K562 (cell line): ENCODE measurements around the gene MBD5. TPM values are rescaled to one million over a fixed set of nuclear protein-coding genes. Genes with fewer than 3 reads are reported as not detected.

Experiments used
- FOXA3 ChIP-seq, 2 experiments: fragments of 450-650 bp in 1 of 2; sonication (generic) in 1 of 2; formaldehyde crosslinking; IDR thresholded peaks in 1 of 2; conservative IDR thresholded peaks in 1 of 2; 2 replicates each; pipeline versions ENCODE4 v1.4.0 to v1.8.0; 2020 to 2022; ENCODE audit warnings: mild to moderate bottlenecking in 2 of 2, missing genetic modification reagents in 1 of 2
- HNRNPK ChIP-seq: fragments of 200-400 bp; formaldehyde crosslinking; IDR thresholded peaks from one replicate; pipeline ENCODE4 v1.6.1; 2018; ENCODE audit warnings: mild to moderate bottlenecking, low read depth, low read length; ENCODE audit not compliant: poor library complexity, severe bottlenecking
- KLF16 ChIP-seq: IDR thresholded peaks from 2 replicates; pipeline ENCODE4 v1.6.1; 2016; ENCODE audit warnings: antibody characterized with exemption
- LCOR ChIP-seq: sonication (generic); formaldehyde crosslinking; IDR thresholded peaks from 2 replicates; pipeline ENCODE4 v1.8.0; 2022; ENCODE audit warnings: mild to moderate bottlenecking, missing genetic modification reagents
- MEF2D ChIP-seq: conservative IDR thresholded peaks from 2 replicates; pipeline ENCODE4 v1.6.1; 2016; ENCODE audit warnings: low read depth, missing genetic modification characterization, missing compliant biosample characterization
- OTX1 ChIP-seq: fragments of 450-650 bp; formaldehyde crosslinking; IDR thresholded peaks from 2 replicates; pipeline ENCODE4 v1.4.0; 2022; ENCODE audit warnings: mild to moderate bottlenecking
- TOE1 ChIP-seq, 2 experiments: fragments of 450-650 bp in 1 of 2; sonication (generic) in 1 of 2; formaldehyde crosslinking in 1 of 2; IDR thresholded peaks; 2 replicates each; pipeline versions ENCODE4 v1.7.1 to v1.8.0; 2016 to 2022; ENCODE audit warnings: borderline replicate concordance in 2 of 2, mild to moderate bottlenecking in 2 of 2, antibody characterized with exemption in 1 of 2, inconsistent platforms in 1 of 2, low read depth in 1 of 2, missing genetic modification reagents in 1 of 2, moderate library complexity in 1 of 2
- polyA plus RNA-seq, 8 experiments: library from polyadenylated mRNA; depleted of rRNA in 4 of 8; stranded (reverse) in 5 of 8; unstranded in 3 of 8; fragments of >200 nt; fragmentation: Nextera tagmentation in 2 of 8; fragmentation: Illumina TruSeq in 1 of 8; extraction: Ambion mirVana in 2 of 8; extraction: Trizol in 1 of 8; gene quantifications; 2 replicates each; pipeline versions ENCODE4 v1.2.1 to v1.2.3, GENCODE V29; 2011 to 2014; ENCODE audit warnings: inconsistent platforms in 1 of 8, missing spikeins in 1 of 8
- total RNA-seq, 7 experiments: library from RNA; depleted of rRNA in 6 of 7; stranded (reverse); fragments of >200 nt in 6 of 7; fragmentation: Illumina TruSeq in 2 of 7; extraction: Trizol in 2 of 7; gene quantifications; 2 replicates each; pipeline versions ENCODE4 v1.2.1 to v1.2.3, GENCODE V29; 2011 to 2021; ENCODE audit warnings: low replicate concordance in 1 of 7
- TF ChIP-seq, protein P1 (sequence below): fragments of 450-650 bp; IDR thresholded peaks from 2 replicates; pipeline ENCODE4 v1.6.1; 2016; ENCODE audit warnings: low read depth, mild to moderate bottlenecking, moderate library complexity
- TF ChIP-seq, protein P2 (sequence below): IDR thresholded peaks from 3 replicates; pipeline ENCODE4 v1.6.1; 2011; ENCODE audit warnings: borderline replicate concordance, mild to moderate bottlenecking, moderate library complexity; ENCODE audit not compliant: insufficient read length; ENCODE audit errors: extremely low read depth
- TF ChIP-seq, protein P3 (sequence below): fragments of 250-450 bp; sonication (Bioruptor Pico); IDR thresholded peaks from 2 replicates; pipeline ENCODE4 v1.9.0; 2021; ENCODE audit warnings: mild to moderate bottlenecking
- TF ChIP-seq, protein P4 (sequence below): IDR thresholded peaks from 2 replicates; pipeline ENCODE4 v1.6.1; 2014; ENCODE audit warnings: antibody characterized with exemption
- TF ChIP-seq, protein P5 (sequence below): sonication (generic); formaldehyde crosslinking; IDR thresholded peaks from 2 replicates; pipeline ENCODE4 v1.8.0; 2022; ENCODE audit warnings: mild to moderate bottlenecking, missing genetic modification reagents, borderline replicate concordance

Gene MBD5
- total and polyA plus RNA-seq, 9 of the 15 experiments (the other 6 are each of a cell fraction or from before 2014, with no cell fraction given): 3.4 to 14.5 (median 9.0) TPM

DNA sequence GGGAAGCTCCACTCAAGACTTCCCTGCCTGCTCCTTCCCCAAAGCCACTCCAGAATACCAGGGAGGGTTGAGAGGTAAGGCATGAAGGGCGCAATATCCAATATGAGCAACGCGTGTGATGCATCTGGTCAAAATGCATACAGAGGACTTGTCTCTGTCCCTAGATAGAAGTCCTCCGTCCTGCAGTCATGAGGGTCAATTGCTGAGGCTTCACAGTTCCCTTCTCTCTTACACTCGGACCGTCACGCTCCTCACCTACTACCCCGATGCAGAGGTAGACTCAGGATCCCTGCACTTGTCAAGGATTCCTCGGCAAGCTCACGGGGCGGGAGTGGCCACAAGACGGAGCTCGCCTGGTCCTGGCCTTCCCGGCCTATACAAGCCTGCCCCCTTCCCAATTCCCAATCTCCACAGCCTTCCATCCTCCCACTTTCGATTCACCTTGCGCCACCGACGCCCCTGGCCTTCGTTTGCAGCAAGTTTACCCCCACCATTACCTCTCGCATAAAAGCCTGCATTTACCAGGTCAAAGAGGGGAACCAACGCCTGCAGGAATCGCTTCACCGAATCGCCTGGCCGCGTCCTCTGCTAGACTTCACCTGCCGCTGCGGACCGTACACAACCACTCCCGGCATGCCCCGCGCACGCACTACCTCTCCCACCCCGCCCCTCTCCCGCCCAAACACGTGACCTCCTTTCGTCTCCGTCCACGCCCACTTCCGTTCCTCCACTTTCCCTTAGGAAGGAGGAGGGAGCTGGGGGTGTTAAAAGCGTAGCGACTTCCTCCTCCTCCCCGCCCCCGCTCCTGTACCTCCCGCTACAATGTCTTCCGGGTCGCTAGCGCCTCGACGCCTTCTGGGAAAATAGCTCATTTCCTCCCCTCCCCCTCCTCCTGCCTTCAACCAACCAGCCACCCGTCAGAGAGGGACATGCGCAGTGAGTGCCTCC lies 506 bp upstream of the MBD5 start, which contains the start of gene ORC4 (continued):
- TF ChIP-seq LCOR (CRISPR knock-in tag) (peak; percentile 34; the same call in 1 of the 2 replicates), FOXA3 (CRISPR knock-in tag; conservative IDR thresholded peaks at IDR 0.05 in 1 of 2, IDR thresholded peaks at IDR 0.05 in 1 of 2) (0 out of 4 replicates have a peak, but pooled peaks of 1 of the 2 experiments have one; percentile 24), MEF2D (tag) (no peak), TOE1 (IDR thresholded peaks at IDR 0.05; ENCODE audit: borderline replicate concordance) (peak; percentile 99), TOE1 (CRISPR knock-in tag; IDR thresholded peaks at IDR 0.05; ENCODE audit: borderline replicate concordance, low read depth) (no peak), KLF16 (no peak), HNRNPK (no peak), OTX1 (CRISPR knock-in tag) (peak; percentile 75; the same call in 1 of the 2 replicates)
- TF ChIP-seq, protein P1, sequence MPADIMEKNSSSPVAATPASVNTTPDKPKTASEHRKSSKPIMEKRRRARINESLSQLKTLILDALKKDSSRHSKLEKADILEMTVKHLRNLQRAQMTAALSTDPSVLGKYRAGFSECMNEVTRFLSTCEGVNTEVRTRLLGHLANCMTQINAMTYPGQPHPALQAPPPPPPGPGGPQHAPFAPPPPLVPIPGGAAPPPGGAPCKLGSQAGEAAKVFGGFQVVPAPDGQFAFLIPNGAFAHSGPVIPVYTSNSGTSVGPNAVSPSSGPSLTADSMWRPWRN: 0 out of 2 replicates have a peak, but pooled peaks have one; percentile 20
- TF ChIP-seq, protein P2, sequence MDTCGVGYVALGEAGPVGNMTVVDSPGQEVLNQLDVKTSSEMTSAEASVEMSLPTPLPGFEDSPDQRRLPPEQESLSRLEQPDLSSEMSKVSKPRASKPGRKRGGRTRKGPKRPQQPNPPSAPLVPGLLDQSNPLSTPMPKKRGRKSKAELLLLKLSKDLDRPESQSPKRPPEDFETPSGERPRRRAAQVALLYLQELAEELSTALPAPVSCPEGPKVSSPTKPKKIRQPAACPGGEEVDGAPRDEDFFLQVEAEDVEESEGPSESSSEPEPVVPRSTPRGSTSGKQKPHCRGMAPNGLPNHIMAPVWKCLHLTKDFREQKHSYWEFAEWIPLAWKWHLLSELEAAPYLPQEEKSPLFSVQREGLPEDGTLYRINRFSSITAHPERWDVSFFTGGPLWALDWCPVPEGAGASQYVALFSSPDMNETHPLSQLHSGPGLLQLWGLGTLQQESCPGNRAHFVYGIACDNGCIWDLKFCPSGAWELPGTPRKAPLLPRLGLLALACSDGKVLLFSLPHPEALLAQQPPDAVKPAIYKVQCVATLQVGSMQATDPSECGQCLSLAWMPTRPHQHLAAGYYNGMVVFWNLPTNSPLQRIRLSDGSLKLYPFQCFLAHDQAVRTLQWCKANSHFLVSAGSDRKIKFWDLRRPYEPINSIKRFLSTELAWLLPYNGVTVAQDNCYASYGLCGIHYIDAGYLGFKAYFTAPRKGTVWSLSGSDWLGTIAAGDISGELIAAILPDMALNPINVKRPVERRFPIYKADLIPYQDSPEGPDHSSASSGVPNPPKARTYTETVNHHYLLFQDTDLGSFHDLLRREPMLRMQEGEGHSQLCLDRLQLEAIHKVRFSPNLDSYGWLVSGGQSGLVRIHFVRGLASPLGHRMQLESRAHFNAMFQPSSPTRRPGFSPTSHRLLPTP: no peak
- TF ChIP-seq, protein P3, sequence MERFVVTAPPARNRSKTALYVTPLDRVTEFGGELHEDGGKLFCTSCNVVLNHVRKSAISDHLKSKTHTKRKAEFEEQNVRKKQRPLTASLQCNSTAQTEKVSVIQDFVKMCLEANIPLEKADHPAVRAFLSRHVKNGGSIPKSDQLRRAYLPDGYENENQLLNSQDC (CRISPR knock-in tag): no peak
- TF ChIP-seq, protein P4, sequence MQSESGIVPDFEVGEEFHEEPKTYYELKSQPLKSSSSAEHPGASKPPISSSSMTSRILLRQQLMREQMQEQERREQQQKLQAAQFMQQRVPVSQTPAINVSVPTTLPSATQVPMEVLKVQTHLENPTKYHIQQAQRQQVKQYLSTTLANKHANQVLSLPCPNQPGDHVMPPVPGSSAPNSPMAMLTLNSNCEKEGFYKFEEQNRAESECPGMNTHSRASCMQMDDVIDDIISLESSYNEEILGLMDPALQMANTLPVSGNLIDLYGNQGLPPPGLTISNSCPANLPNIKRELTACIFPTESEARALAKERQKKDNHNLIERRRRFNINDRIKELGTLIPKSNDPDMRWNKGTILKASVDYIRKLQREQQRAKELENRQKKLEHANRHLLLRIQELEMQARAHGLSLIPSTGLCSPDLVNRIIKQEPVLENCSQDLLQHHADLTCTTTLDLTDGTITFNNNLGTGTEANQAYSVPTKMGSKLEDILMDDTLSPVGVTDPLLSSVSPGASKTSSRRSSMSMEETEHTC: peak; percentile 44; the same call in 1 of the 2 replicates
- TF ChIP-seq, protein P5, sequence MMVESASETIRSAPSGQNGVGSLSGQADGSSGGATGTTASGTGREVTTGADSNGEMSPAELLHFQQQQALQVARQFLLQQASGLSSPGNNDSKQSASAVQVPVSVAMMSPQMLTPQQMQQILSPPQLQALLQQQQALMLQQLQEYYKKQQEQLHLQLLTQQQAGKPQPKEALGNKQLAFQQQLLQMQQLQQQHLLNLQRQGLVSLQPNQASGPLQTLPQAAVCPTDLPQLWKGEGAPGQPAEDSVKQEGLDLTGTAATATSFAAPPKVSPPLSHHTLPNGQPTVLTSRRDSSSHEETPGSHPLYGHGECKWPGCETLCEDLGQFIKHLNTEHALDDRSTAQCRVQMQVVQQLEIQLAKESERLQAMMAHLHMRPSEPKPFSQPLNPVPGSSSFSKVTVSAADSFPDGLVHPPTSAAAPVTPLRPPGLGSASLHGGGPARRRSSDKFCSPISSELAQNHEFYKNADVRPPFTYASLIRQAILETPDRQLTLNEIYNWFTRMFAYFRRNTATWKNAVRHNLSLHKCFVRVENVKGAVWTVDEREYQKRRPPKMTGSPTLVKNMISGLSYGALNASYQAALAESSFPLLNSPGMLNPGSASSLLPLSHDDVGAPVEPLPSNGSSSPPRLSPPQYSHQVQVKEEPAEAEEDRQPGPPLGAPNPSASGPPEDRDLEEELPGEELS (CRISPR knock-in tag): no peak
